Adrenal gland (tissue), 5 donors: ENCODE measurements around the gene SNRPD1.

ENCODE experiments used
- POLR2A ChIP-seq, 2 donors: fragments of 450-650 bp; IDR thresholded peaks; one replicate each; pipeline ENCODE4 v1.6.1; 2017; ENCODE audit warnings: antibody characterized with exemption in 2 of 2, mild to moderate bottlenecking in 2 of 2, moderate library complexity in 1 of 2
- TF ChIP-seq, protein P1 (sequence below), 6 experiments: fragments of 450-650 bp in 4 of 6; fragments of 200-600 bp in 2 of 6; sonication (generic) in 1 of 6; IDR thresholded peaks; 1 replicate in 5 of 6; 2 replicates in 1 of 6; pipeline versions ENCODE4 v1.5.1 to v1.8.0; 2016 to 2021; ENCODE audit warnings: antibody characterized with exemption in 6 of 6, mild to moderate bottlenecking in 2 of 6, moderate library complexity in 1 of 6
- donor health status: DM: no; HTN: no; CAD: no.

DNA sequence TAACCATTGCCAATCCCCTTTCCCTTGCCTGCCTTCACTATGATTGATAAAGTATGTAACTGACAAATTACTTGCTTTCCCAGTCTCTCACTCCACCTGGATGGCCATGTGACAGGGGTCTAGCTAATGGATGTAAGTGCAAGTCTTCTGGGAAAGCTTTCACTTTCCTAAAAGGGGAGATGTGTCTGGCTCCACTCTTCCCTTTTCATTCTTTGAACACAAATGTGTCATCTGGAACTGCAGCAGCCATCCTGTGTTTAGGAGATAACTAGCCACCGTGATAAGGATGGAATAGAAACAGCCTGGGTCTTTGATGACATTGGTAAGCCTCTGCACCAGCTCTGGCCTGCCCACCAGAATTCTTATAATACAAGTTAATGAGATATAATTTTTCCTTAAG lies 38.2 kb downstream of the SNRPD1 start:
- TF ChIP-seq, protein P1, sequence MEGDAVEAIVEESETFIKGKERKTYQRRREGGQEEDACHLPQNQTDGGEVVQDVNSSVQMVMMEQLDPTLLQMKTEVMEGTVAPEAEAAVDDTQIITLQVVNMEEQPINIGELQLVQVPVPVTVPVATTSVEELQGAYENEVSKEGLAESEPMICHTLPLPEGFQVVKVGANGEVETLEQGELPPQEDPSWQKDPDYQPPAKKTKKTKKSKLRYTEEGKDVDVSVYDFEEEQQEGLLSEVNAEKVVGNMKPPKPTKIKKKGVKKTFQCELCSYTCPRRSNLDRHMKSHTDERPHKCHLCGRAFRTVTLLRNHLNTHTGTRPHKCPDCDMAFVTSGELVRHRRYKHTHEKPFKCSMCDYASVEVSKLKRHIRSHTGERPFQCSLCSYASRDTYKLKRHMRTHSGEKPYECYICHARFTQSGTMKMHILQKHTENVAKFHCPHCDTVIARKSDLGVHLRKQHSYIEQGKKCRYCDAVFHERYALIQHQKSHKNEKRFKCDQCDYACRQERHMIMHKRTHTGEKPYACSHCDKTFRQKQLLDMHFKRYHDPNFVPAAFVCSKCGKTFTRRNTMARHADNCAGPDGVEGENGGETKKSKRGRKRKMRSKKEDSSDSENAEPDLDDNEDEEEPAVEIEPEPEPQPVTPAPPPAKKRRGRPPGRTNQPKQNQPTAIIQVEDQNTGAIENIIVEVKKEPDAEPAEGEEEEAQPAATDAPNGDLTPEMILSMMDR (IDR thresholded peaks at IDR 0.05): no peak
- no peak for TF ChIP-seq POLR2A (IDR thresholded peaks at IDR 0.05)
